Sigmoid colon (tissue), 4 donors: ENCODE measurements around the gene GAGE12F.
"Not testable (repeated sequence)": the region's sequence is repeated elsewhere in the genome, so short reads cannot be mapped to it uniquely, and the experiment has no call there.

ENCODE experiments used
- POLR2A ChIP-seq, 2 donors: fragments of 450-650 bp; IDR thresholded peaks; one replicate each; pipeline ENCODE4 v1.6.1; 2016; ENCODE audit warnings: antibody characterized with exemption in 2 of 2, mild to moderate bottlenecking in 2 of 2, moderate library complexity in 2 of 2
- POLR2AphosphoS5 ChIP-seq, 4 donors: sonication (generic); formaldehyde crosslinking; IDR thresholded peaks; one replicate each; pipeline ENCODE4 v1.6.1; 2017; ENCODE audit warnings: antibody characterized with exemption in 4 of 4
- TF ChIP-seq, protein P1 (sequence below), 4 experiments: fragments of 450-650 bp in 3 of 4; fragments of 200-600 bp in 1 of 4; IDR thresholded peaks; one replicate each; pipeline ENCODE4 v1.5.1; 2016 to 2019; ENCODE audit warnings: antibody characterized with exemption in 4 of 4, mild to moderate bottlenecking in 3 of 4, moderate library complexity in 2 of 4

DNA sequence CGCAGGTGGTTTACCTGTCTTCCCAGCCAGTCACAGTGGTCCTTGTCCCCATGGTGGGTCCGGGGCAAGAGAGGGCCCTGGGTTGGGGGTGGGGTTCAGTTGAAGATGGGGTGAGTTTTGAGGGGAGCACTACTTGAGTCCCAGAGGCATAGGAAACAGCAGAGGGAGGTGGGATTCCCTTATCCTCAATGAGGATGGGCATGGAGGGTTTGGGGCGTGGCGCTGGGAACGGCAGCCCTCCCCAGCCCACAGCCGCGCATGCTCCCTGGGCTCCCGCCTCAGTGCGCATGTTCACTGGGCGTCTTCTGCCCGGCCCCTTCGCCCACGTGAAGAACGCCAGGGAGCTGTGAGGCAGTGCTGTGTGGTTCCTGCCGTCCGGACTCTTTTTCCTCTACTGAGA is 38.1 kb downstream of the GAGE12F start, which contains the start of gene GAGE1:
- TF ChIP-seq POLR2A, POLR2AphosphoS5 (IDR thresholded peaks at IDR 0.05): not testable (repeated sequence)
- TF ChIP-seq, protein P1, sequence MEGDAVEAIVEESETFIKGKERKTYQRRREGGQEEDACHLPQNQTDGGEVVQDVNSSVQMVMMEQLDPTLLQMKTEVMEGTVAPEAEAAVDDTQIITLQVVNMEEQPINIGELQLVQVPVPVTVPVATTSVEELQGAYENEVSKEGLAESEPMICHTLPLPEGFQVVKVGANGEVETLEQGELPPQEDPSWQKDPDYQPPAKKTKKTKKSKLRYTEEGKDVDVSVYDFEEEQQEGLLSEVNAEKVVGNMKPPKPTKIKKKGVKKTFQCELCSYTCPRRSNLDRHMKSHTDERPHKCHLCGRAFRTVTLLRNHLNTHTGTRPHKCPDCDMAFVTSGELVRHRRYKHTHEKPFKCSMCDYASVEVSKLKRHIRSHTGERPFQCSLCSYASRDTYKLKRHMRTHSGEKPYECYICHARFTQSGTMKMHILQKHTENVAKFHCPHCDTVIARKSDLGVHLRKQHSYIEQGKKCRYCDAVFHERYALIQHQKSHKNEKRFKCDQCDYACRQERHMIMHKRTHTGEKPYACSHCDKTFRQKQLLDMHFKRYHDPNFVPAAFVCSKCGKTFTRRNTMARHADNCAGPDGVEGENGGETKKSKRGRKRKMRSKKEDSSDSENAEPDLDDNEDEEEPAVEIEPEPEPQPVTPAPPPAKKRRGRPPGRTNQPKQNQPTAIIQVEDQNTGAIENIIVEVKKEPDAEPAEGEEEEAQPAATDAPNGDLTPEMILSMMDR (IDR thresholded peaks at IDR 0.05): not testable (repeated sequence)
